Liver (tissue), 9 donors: Measurements from ENCODE around the gene DNM3. TPM values are rescaled to one million over a fixed set of nuclear protein-coding genes. Genes with fewer than 3 reads are reported as not detected.

Experiments used
- DNase-seq: peaks from one replicate; pipeline ENCODE4 v3.0.0-alpha.2; 2017; ENCODE audit warnings: low spot score
- H3K27ac ChIP-seq, 2 donors: one replicate each; pipeline ENCODE4 v1.7.0; 2013; ENCODE audit warnings: inconsistent platforms in 2 of 2, low read length in 2 of 2, control low read depth in 1 of 2, low read depth in 1 of 2, mild to moderate bottlenecking in 1 of 2
- H3K27me3 ChIP-seq, 4 donors: one replicate each; pipeline versions ENCODE4 v1.6.1 to v1.7.0; 2013; ENCODE audit warnings: low read length in 3 of 4, inconsistent platforms in 1 of 4, mild to moderate bottlenecking in 1 of 4, moderate library complexity in 1 of 4; ENCODE audit not compliant: control insufficient read depth in 4 of 4, insufficient read depth in 4 of 4
- H3K36me3 ChIP-seq, 4 donors: one replicate each; pipeline versions ENCODE4 v1.6.1 to v1.7.0; 2013; ENCODE audit warnings: low read length in 3 of 4, mild to moderate bottlenecking in 3 of 4, low read depth in 1 of 4, moderate library complexity in 1 of 4; ENCODE audit not compliant: control insufficient read depth in 4 of 4, insufficient read depth in 3 of 4
- H3K4me1 ChIP-seq, 4 donors: one replicate each; pipeline versions ENCODE4 v1.6.1 to v1.7.0; 2013; ENCODE audit warnings: low read length in 3 of 4, mild to moderate bottlenecking in 3 of 4, moderate library complexity in 1 of 4; ENCODE audit not compliant: control insufficient read depth in 4 of 4, insufficient read depth in 4 of 4
- H3K4me3 ChIP-seq, 3 donors: one replicate each; pipeline versions ENCODE4 v1.6.1 to v1.7.0; 2013; ENCODE audit warnings: low read length in 3 of 3, control low read depth in 1 of 3, low read depth in 1 of 3, mild to moderate bottlenecking in 1 of 3
- H3K9ac ChIP-seq, 2 donors: one replicate each; pipeline ENCODE4 v1.7.0; 2013; ENCODE audit warnings: low read length in 2 of 2, mild to moderate bottlenecking in 2 of 2, moderate library complexity in 2 of 2, control low read depth in 1 of 2, low read depth in 1 of 2
- H3K9me3 ChIP-seq, 4 donors: one replicate each; pipeline versions ENCODE4 v1.6.1 to v1.7.0; 2013; ENCODE audit warnings: low read length in 3 of 4; ENCODE audit not compliant: control insufficient read depth in 4 of 4
- EGR1 ChIP-seq, 2 donors: IDR thresholded peaks; 2 replicates each; pipeline ENCODE4 v1.6.1; 2016 to 2018; ENCODE audit warnings: antibody characterized with exemption in 2 of 2, low read depth in 2 of 2
- FOXA1 ChIP-seq: IDR thresholded peaks from 2 replicates; pipeline ENCODE4 v1.6.1; 2016; ENCODE audit warnings: antibody characterized with exemption
- FOXA2 ChIP-seq: IDR thresholded peaks from 2 replicates; pipeline ENCODE4 v1.6.1; 2016; ENCODE audit warnings: antibody characterized with exemption
- GABPA ChIP-seq, 2 donors: IDR thresholded peaks in 1 of 2; conservative IDR thresholded peaks in 1 of 2; 2 replicates each; pipeline ENCODE4 v1.6.1; 2016; ENCODE audit warnings: antibody characterized with exemption in 2 of 2, mild to moderate bottlenecking in 1 of 2, moderate library complexity in 1 of 2
- HNF4A ChIP-seq, 2 donors: conservative IDR thresholded peaks; 2 replicates each; pipeline ENCODE4 v1.6.1; 2016; ENCODE audit warnings: antibody characterized with exemption in 2 of 2, mild to moderate bottlenecking in 2 of 2
- HNF4G ChIP-seq: IDR thresholded peaks from 2 replicates; pipeline ENCODE4 v1.6.1; 2016; ENCODE audit warnings: antibody characterized with exemption
- JUND ChIP-seq, 2 donors: IDR thresholded peaks; 2 replicates each; pipeline ENCODE4 v1.6.1; 2016; ENCODE audit warnings: antibody characterized with exemption in 2 of 2
- MAX ChIP-seq: IDR thresholded peaks from 2 replicates; pipeline ENCODE4 v1.6.1; 2016; ENCODE audit warnings: antibody characterized with exemption
- NR2F2 ChIP-seq: IDR thresholded peaks from 2 replicates; pipeline ENCODE4 v1.6.1; 2016; ENCODE audit warnings: antibody characterized with exemption
- RAD21 ChIP-seq, 2 donors: IDR thresholded peaks; 2 replicates each; pipeline ENCODE4 v1.6.1; 2016; ENCODE audit warnings: antibody characterized with exemption in 2 of 2, mild to moderate bottlenecking in 2 of 2
- REST ChIP-seq: IDR thresholded peaks from 2 replicates; pipeline ENCODE4 v1.6.1; 2016; ENCODE audit warnings: antibody characterized with exemption, mild to moderate bottlenecking
- RXRA ChIP-seq, 2 donors: IDR thresholded peaks; 2 replicates each; pipeline ENCODE4 v1.6.1; 2017 to 2018; ENCODE audit warnings: antibody characterized with exemption in 2 of 2, mild to moderate bottlenecking in 1 of 2
- SP1 ChIP-seq: IDR thresholded peaks from 2 replicates; pipeline ENCODE4 v1.6.1; 2018; ENCODE audit warnings: antibody characterized with exemption, mild to moderate bottlenecking
- TAF1 ChIP-seq: conservative IDR thresholded peaks from 2 replicates; pipeline ENCODE4 v1.6.1; 2016; ENCODE audit warnings: antibody characterized with exemption, mild to moderate bottlenecking
- YY1 ChIP-seq: IDR thresholded peaks from 2 replicates; pipeline ENCODE4 v1.6.1; 2016; ENCODE audit warnings: antibody characterized with exemption, mild to moderate bottlenecking
- ZBTB33 ChIP-seq: IDR thresholded peaks from 2 replicates; pipeline ENCODE4 v1.6.1; 2016; ENCODE audit warnings: antibody characterized with exemption
- WGBS: extraction: QIAGEN DNeasy Blood & Tissue Kit; methylation state at CpG from one replicate; pipeline ENCODE4 v1.1.7; 2013; 5-methylcytosine and 5-hydroxymethylcytosine counted together
- polyA plus RNA-seq, 2 donors: library from polyadenylated mRNA; stranded (reverse) in 1 of 2; unstranded in 1 of 2; fragments of 200-250 nt in 1 of 2; fragments of >200 nt in 1 of 2; fragmentation: Nextera tagmentation in 1 of 2; extraction: Ambion mirVana in 1 of 2; gene quantifications; one replicate each; pipeline versions ENCODE4 v1.2.1 to v1.2.3, GENCODE V29; 2013 to 2015
- total RNA-seq, 2 donors: library from RNA; depleted of rRNA; stranded (reverse); fragments of >200 nt; gene quantifications; one replicate each; pipeline ENCODE4 v1.2.3, GENCODE V29; 2014
- TF ChIP-seq, protein P1 (sequence below): fragments of 150-350 bp; IDR thresholded peaks from 2 replicates; pipeline ENCODE4 v1.5.1; 2017; ENCODE audit warnings: improper control_type of control experiment, low read depth, low read length; ENCODE audit not compliant: missing input control
- TF ChIP-seq, protein P2 (sequence below): IDR thresholded peaks from 2 replicates; pipeline ENCODE4 v1.6.1; 2016; ENCODE audit warnings: antibody characterized with exemption
- donor health status: healthy.
- donor health status: healthy.
- donor health status: healthy.
- donor health status: healthy.
- donor health status: healthy.

Gene DNM3
- total and polyA plus RNA-seq, 4 donors, result 0.08 to 3.2 (median 1.0) TPM

GRCh38 chr1:172269084-172269483 lies 427.8 kb downstream of the DNM3 start:
- WGBS, result 58% methylated on average over 5 of the region's 5 CpGs
- H3K27ac ChIP-seq, result no peak overlapping the region

More at GRCh38 chr1:172269084-172269483, 427.8 kb downstream of the DNM3 start:
- Histone ChIP-seq H3K36me3 (no peaks in the 10 kb centered on the region), H3K9ac (no peak overlapping the region), H3K27me3 (no peaks in the 10 kb centered on the region), H3K4me3 (no peak overlapping the region), H3K4me1 (peaks cover 0 to 2% (median 0%) of the 10 kb centered on the region in 4 donors), H3K9me3 (no peaks in the 10 kb centered on the region)
- DNase-seq, result no peak
- TF ChIP-seq SP1, result no peak
- no peak for TF ChIP-seq HNF4A (conservative IDR thresholded peaks at IDR 0.05)
- TF ChIP-seq NR2F2, result no peak
- TF ChIP-seq FOXA2, result no peak
- TF ChIP-seq JUND (IDR thresholded peaks at IDR 0.05), result no peak
- TF ChIP-seq TAF1, result no peak
- no peak for TF ChIP-seq ZBTB33
- no peak for TF ChIP-seq HNF4G
- TF ChIP-seq MAX, result no peak
- TF ChIP-seq GABPA (IDR thresholded peaks at IDR 0.05 in 1 of 2, conservative IDR thresholded peaks at IDR 0.05 in 1 of 2), result no peak
- TF ChIP-seq, protein P1, sequence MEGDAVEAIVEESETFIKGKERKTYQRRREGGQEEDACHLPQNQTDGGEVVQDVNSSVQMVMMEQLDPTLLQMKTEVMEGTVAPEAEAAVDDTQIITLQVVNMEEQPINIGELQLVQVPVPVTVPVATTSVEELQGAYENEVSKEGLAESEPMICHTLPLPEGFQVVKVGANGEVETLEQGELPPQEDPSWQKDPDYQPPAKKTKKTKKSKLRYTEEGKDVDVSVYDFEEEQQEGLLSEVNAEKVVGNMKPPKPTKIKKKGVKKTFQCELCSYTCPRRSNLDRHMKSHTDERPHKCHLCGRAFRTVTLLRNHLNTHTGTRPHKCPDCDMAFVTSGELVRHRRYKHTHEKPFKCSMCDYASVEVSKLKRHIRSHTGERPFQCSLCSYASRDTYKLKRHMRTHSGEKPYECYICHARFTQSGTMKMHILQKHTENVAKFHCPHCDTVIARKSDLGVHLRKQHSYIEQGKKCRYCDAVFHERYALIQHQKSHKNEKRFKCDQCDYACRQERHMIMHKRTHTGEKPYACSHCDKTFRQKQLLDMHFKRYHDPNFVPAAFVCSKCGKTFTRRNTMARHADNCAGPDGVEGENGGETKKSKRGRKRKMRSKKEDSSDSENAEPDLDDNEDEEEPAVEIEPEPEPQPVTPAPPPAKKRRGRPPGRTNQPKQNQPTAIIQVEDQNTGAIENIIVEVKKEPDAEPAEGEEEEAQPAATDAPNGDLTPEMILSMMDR, result no peak
- TF ChIP-seq FOXA1, result no peak
- TF ChIP-seq, protein P2, sequence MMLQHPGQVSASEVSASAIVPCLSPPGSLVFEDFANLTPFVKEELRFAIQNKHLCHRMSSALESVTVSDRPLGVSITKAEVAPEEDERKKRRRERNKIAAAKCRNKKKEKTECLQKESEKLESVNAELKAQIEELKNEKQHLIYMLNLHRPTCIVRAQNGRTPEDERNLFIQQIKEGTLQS, result no peak
- TF ChIP-seq RAD21 (IDR thresholded peaks at IDR 0.05), result no peak
- TF ChIP-seq REST, result no peak
- TF ChIP-seq RXRA (IDR thresholded peaks at IDR 0.05), result no peak
- no peak for TF ChIP-seq EGR1 (IDR thresholded peaks at IDR 0.05; ENCODE audit: low read depth in 2 of 2)
- TF ChIP-seq YY1, result no peak
